Measurements from ENCODE around the gene BCL2L11.
A peak's percentile ranks its signal among the peaks of the same experiment; 100 is the strongest.

Gene BCL2L11

GRCh38 chr2:111118981-111119821 is 1.5 kb upstream of the BCL2L11 start:
- H3K27ac ChIP-seq, result no peak overlapping the region
- in situ Hi-C loops (cut with HindIII; ENCODE audit: low pct_ligation_motif_present, low sequenced_read_pairs), result no loop called here
- H3K4me3 ChIP-seq (ENCODE audit: low read depth, low read length), result peak overlapping the region; percentile 52
- no peaks in the 10 kb centered on the region for H3K36me3 ChIP-seq (replicated peaks)
- peaks cover 5% of the 10 kb centered on the region for H3K27me3 ChIP-seq (replicated peaks)
- no peak for TF ChIP-seq CTCF (IDR thresholded peaks at IDR 0.05; ENCODE audit: low read depth, low read length, missing control alignments)
- no peak for DNase-seq

DNA sequence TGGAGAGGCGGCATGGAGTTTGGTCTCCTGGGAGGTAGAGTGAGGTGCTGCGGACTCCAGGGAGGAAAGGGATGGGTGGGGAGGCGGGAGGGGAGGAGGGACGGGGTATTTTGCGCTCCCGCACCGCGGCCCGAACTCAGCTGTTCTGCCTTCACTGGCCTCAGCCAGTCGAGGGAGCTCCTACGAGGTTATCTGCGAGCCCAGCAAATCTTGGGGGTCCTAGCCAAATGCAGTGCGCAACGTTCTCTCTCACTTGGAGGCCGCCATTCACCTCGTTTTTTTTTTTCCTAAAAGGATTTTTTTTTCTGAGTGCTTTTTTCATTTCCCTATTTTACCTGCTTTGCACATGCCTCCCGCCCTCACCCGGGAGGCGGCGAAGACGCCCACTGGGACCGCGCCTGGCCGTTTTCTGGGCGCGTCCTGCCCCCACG is 877 bp upstream of the BCL2L11 start:
- Histone ChIP-seq H3K4me3 (ENCODE audit: low read depth, low read length) (peak overlapping the region; percentile 85), H3K36me3 (replicated peaks) (no peaks in the 10 kb centered on the region), H3K27ac (no peak overlapping the region), H3K27me3 (replicated peaks) (peaks cover 1% of the 10 kb centered on the region)
- no peak for DNase-seq
- no peak for TF ChIP-seq CTCF (IDR thresholded peaks at IDR 0.05; ENCODE audit: low read depth, low read length, missing control alignments)
- in situ Hi-C loops (cut with HindIII; ENCODE audit: low pct_ligation_motif_present, low sequenced_read_pairs), result no loop called here

GRCh38 chr2:111121028-111121827 is 514 bp downstream of the BCL2L11 start:
- peak overlapping the region; percentile 85 for H3K4me3 ChIP-seq (ENCODE audit: low read depth, low read length)
- H3K27me3 ChIP-seq (replicated peaks), result no peaks in the 10 kb centered on the region
- in situ Hi-C loops (cut with HindIII; ENCODE audit: low pct_ligation_motif_present, low sequenced_read_pairs), result no loop called here
- no peak overlapping the region for H3K27ac ChIP-seq
- no peak for DNase-seq
- TF ChIP-seq CTCF (IDR thresholded peaks at IDR 0.05; ENCODE audit: low read depth, low read length, missing control alignments), result no peak
- no peaks in the 10 kb centered on the region for H3K36me3 ChIP-seq (replicated peaks)

- in situ Hi-C loops (cut with HindIII; ENCODE audit: low pct_ligation_motif_present, low sequenced_read_pairs), result no loop called here
- H3K36me3 ChIP-seq (replicated peaks), result no peaks in the 10 kb centered on the region
Observed at GRCh38 chr2:111121828-111122630, 1.3 kb downstream of the BCL2L11 start.

More at GRCh38 chr2:111121828-111122630, 1.3 kb downstream of the BCL2L11 start:
- Histone ChIP-seq H3K4me3 (ENCODE audit: low read depth, low read length) (peak overlapping the region; percentile 85), H3K27ac (no peak overlapping the region), H3K27me3 (replicated peaks) (no peaks in the 10 kb centered on the region)
- no peak for TF ChIP-seq CTCF (IDR thresholded peaks at IDR 0.05; ENCODE audit: low read depth, low read length, missing control alignments)
- DNase-seq, result peak; percentile 61

Measured in brain microvascular endothelial cell (primary cell).